Measurements from ENCODE around the gene COMMD6.

DNA sequence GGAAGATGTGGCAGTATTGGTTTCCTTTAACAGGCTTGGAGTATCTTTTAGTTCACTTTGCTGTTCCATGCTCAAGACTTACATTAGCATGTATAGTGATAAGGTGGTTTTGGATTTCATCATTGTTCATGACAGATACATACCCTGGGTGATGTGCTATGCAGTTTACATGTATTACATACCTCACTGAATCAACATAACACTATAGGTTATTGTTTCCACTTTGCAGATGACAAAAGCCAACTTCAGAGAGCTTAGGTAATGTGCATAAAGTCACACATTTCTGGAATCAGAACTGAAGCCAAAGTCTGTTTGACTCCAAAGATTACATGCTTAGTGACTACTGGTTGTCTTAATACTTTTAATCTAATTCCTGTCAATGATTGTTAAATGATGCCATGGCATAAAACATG, 7.1 kb downstream of the COMMD6 start:
- TF ChIP-seq, protein P1, sequence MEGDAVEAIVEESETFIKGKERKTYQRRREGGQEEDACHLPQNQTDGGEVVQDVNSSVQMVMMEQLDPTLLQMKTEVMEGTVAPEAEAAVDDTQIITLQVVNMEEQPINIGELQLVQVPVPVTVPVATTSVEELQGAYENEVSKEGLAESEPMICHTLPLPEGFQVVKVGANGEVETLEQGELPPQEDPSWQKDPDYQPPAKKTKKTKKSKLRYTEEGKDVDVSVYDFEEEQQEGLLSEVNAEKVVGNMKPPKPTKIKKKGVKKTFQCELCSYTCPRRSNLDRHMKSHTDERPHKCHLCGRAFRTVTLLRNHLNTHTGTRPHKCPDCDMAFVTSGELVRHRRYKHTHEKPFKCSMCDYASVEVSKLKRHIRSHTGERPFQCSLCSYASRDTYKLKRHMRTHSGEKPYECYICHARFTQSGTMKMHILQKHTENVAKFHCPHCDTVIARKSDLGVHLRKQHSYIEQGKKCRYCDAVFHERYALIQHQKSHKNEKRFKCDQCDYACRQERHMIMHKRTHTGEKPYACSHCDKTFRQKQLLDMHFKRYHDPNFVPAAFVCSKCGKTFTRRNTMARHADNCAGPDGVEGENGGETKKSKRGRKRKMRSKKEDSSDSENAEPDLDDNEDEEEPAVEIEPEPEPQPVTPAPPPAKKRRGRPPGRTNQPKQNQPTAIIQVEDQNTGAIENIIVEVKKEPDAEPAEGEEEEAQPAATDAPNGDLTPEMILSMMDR (IDR thresholded peaks at IDR 0.05): no peak
- no peak for TF ChIP-seq EZH2 (IDR thresholded peaks at IDR 0.05; ENCODE audit: borderline replicate concordance, insufficient read depth, low read depth, low read length, poor library complexity, severe bottlenecking)

Measured in B cell (primary cell).